Measurements from ENCODE around the gene PPP4R4.
"Not testable (repeated sequence)": the region's sequence is repeated elsewhere in the genome, so short reads cannot be mapped to it uniquely, and the experiment has no call there.

DNA sequence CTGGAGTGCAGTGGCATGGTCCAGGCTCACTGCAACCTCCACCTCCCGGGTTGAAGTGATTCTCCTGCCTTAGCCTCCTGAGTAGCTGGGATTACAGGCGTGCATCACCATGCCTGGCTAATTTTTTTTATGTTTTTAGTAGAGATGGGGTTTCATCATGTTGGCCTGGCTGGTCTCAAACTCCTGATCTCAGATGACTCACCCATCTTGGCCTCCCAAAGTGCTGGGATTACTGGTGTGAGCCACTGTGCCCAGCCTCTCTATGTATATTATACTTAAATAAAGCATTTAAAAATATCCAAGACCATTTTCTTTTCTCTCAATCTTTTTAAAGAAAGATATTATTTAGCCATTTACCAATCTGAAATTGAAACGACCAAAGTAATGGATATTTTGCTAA is 90.1 kb downstream of the PPP4R4 start:
- TF ChIP-seq POLR2A (IDR thresholded peaks at IDR 0.05), result not testable (repeated sequence)
- TF ChIP-seq, protein P1, sequence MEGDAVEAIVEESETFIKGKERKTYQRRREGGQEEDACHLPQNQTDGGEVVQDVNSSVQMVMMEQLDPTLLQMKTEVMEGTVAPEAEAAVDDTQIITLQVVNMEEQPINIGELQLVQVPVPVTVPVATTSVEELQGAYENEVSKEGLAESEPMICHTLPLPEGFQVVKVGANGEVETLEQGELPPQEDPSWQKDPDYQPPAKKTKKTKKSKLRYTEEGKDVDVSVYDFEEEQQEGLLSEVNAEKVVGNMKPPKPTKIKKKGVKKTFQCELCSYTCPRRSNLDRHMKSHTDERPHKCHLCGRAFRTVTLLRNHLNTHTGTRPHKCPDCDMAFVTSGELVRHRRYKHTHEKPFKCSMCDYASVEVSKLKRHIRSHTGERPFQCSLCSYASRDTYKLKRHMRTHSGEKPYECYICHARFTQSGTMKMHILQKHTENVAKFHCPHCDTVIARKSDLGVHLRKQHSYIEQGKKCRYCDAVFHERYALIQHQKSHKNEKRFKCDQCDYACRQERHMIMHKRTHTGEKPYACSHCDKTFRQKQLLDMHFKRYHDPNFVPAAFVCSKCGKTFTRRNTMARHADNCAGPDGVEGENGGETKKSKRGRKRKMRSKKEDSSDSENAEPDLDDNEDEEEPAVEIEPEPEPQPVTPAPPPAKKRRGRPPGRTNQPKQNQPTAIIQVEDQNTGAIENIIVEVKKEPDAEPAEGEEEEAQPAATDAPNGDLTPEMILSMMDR (IDR thresholded peaks at IDR 0.05), result not testable (repeated sequence)
